OCI-LY1 (cell line): Measurements from ENCODE around the gene CCNYL1.

Experiments
- H2AFZ ChIP-seq: fragments of 200-600 bp; sonication (generic), shearing (Covaris generic); 2 replicates; pipeline ENCODE4 v1.6.0; 2014; ENCODE audit warnings: antibody characterized with exemption, mild to moderate bottlenecking, low read length
- H3F3A ChIP-seq: fragments of 200-600 bp; sonication (generic), shearing (Covaris generic); 2 replicates; pipeline ENCODE4 v1.6.0; 2014; ENCODE audit warnings: mild to moderate bottlenecking, antibody characterized with exemption, low read length, moderate library complexity; ENCODE audit not compliant: insufficient read depth
- H3K27ac ChIP-seq: fragments of 200-600 bp; sonication (generic); 2 replicates; pipeline ENCODE4 v1.5.1; 2014; ENCODE audit warnings: low read length, mixed run types, mild to moderate bottlenecking, low read depth; ENCODE audit not compliant: poor library complexity, severe bottlenecking
- H3K27me3 ChIP-seq: fragments of 200-600 bp; sonication (generic); 2 replicates; pipeline ENCODE4 v1.6.0; 2014; ENCODE audit warnings: antibody characterized with exemption, mild to moderate bottlenecking, low read length, moderate library complexity; ENCODE audit not compliant: insufficient read depth
- H3K36me3 ChIP-seq: fragments of 200-600 bp; sonication (generic); 2 replicates; pipeline ENCODE4 v1.6.1; 2014; ENCODE audit warnings: mild to moderate bottlenecking, antibody characterized with exemption, low read length, moderate library complexity, mixed read lengths; ENCODE audit not compliant: insufficient read depth
- H3K4me1 ChIP-seq: fragments of 200-600 bp; sonication (generic); 2 replicates; pipeline ENCODE4 v1.5.1; 2014; ENCODE audit warnings: mild to moderate bottlenecking, low read length, moderate library complexity; ENCODE audit not compliant: insufficient read depth, severe bottlenecking
- H3K4me2 ChIP-seq: fragments of 200-600 bp; sonication (generic), shearing (Covaris generic); 2 replicates; pipeline ENCODE4 v1.6.1; 2014; ENCODE audit warnings: low read length
- H3K4me3 ChIP-seq: fragments of 200-600 bp; sonication (generic); 2 replicates; pipeline ENCODE4 v1.5.1; 2014; ENCODE audit warnings: low read length, low read depth, mild to moderate bottlenecking, mixed read lengths; ENCODE audit not compliant: poor library complexity, severe bottlenecking
- H3K79me2 ChIP-seq: fragments of 200-600 bp; shearing (Covaris generic); 2 replicates; pipeline ENCODE4 v1.6.1; 2016; ENCODE audit warnings: mixed run types, low read length, mixed read lengths; ENCODE audit not compliant: insufficient read depth
- H3K9ac ChIP-seq: fragments of 200-600 bp; sonication (generic), shearing (Covaris generic); 2 replicates; pipeline ENCODE4 v1.6.1; 2014; ENCODE audit warnings: mild to moderate bottlenecking, low read length, mixed read lengths
- H3K9me2 ChIP-seq: fragments of 200-600 bp; sonication (generic), shearing (Covaris generic); 2 replicates; pipeline ENCODE4 v1.6.1; 2014; ENCODE audit warnings: low read depth, mild to moderate bottlenecking, low read length, mixed read lengths
- H3K9me3 ChIP-seq: fragments of 200-600 bp; shearing (Covaris generic); 2 replicates; pipeline ENCODE4 v1.6.1; 2014; ENCODE audit warnings: low read length, mixed read lengths
- H4K20me1 ChIP-seq: fragments of 200-600 bp; sonication (generic), shearing (Covaris generic); 2 replicates; pipeline ENCODE4 v1.6.0; 2016; ENCODE audit warnings: mild to moderate bottlenecking, low read length; ENCODE audit not compliant: insufficient read depth
- EZH2 ChIP-seq: fragments of 200-600 bp; sonication (generic), shearing (Covaris generic); IDR thresholded peaks from 2 replicates; pipeline ENCODE4 v1.8.0; 2017; ENCODE audit warnings: borderline replicate concordance, mixed run types, mild to moderate bottlenecking, antibody characterized with exemption, low read length, moderate library complexity, mixed read lengths
- TF ChIP-seq, protein P1 (sequence below): fragments of 200-600 bp; sonication (generic), shearing (Covaris generic); IDR thresholded peaks from 2 replicates; pipeline ENCODE4 v1.5.1; 2017; ENCODE audit warnings: mild to moderate bottlenecking, antibody characterized with exemption, low read length, moderate library complexity, mixed read lengths

CCNYL1 gene

DNA sequence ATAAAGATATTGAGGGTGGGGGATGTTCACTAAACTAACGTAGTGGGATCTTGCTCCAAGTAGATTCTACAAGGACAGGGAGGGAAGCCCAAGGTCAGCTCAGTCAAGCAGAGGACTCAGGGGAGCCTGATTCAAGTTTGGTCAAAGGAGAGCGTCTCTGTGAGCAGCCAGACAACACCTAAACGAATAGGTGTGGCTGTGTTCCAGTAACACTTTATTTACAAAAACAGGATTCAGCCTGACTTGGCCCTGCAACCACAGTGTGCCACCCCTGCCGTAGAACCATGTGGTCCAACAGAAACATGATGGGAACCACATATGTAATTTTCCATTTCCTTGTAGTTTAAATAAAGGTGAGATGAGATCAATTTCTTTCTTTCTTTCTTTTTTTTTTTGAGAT lies 76.4 kb downstream of the CCNYL1 start:
- Histone ChIP-seq H3K36me3 (no peaks in the 10 kb centered on the region), H3K9me3 (no peaks in the 10 kb centered on the region), H3K27me3 (no peaks in the 10 kb centered on the region), H3K4me3 (no peak overlapping the region), H3F3A (no peaks in the 10 kb centered on the region), H3K27ac (no peak overlapping the region), H3K4me1 (peaks cover 4% of the 10 kb centered on the region), H3K9me2 (no peaks in the 10 kb centered on the region), H3K79me2 (no peaks in the 10 kb centered on the region), H4K20me1 (no peaks in the 10 kb centered on the region), H2AFZ (no peak overlapping the region), H3K4me2 (no peak overlapping the region), H3K9ac (no peak overlapping the region)
- TF ChIP-seq EZH2, result no peak
- TF ChIP-seq, protein P1, sequence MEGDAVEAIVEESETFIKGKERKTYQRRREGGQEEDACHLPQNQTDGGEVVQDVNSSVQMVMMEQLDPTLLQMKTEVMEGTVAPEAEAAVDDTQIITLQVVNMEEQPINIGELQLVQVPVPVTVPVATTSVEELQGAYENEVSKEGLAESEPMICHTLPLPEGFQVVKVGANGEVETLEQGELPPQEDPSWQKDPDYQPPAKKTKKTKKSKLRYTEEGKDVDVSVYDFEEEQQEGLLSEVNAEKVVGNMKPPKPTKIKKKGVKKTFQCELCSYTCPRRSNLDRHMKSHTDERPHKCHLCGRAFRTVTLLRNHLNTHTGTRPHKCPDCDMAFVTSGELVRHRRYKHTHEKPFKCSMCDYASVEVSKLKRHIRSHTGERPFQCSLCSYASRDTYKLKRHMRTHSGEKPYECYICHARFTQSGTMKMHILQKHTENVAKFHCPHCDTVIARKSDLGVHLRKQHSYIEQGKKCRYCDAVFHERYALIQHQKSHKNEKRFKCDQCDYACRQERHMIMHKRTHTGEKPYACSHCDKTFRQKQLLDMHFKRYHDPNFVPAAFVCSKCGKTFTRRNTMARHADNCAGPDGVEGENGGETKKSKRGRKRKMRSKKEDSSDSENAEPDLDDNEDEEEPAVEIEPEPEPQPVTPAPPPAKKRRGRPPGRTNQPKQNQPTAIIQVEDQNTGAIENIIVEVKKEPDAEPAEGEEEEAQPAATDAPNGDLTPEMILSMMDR, result no peak

DNA sequence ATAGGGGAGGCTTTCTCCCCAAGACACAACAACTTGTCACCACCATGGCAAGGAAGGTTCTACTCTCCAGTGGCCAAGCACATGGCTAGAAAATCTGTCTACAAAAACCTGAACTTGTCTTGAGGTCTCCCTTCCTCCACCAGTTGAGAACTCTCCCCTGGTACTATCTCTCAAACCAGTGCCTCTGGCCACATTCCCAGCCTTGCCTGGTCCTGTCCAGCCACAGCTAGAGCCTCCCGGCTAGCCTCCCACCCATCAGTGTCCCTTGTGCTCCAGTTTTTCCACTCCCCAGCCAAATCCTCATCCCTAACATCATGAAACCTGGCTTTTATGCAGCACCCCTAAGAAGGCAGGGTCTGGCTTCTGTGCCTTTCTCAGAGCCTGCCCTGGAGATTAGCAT lies 79.5 kb downstream of the CCNYL1 start:
- no peaks in the 10 kb centered on the region for H3K79me2 ChIP-seq
- H3K9me2 ChIP-seq, result no peaks in the 10 kb centered on the region
- no peaks in the 10 kb centered on the region for H4K20me1 ChIP-seq
- H3F3A ChIP-seq, result no peaks in the 10 kb centered on the region
- no peak overlapping the region for H3K27ac ChIP-seq
- H3K4me2 ChIP-seq, result no peak overlapping the region
- H3K4me1 ChIP-seq, result peaks cover 4% of the 10 kb centered on the region
- H3K27me3 ChIP-seq, result no peaks in the 10 kb centered on the region
- TF ChIP-seq, protein P1, result no peak
- TF ChIP-seq EZH2, result no peak
- no peaks in the 10 kb centered on the region for H3K36me3 ChIP-seq
- no peak overlapping the region for H3K4me3 ChIP-seq
- no peak overlapping the region for H2AFZ ChIP-seq
- H3K9me3 ChIP-seq, result no peaks in the 10 kb centered on the region
- no peak overlapping the region for H3K9ac ChIP-seq

GRCh38 chr2:207791579-207792243 lies 80.3 kb downstream of the CCNYL1 start:
- Histone ChIP-seq H3K27me3 (no peaks in the 10 kb centered on the region), H2AFZ (no peak overlapping the region), H3K4me3 (no peak overlapping the region), H3K4me2 (no peak overlapping the region), H3K9me3 (no peaks in the 10 kb centered on the region), H3K9me2 (no peaks in the 10 kb centered on the region), H4K20me1 (no peaks in the 10 kb centered on the region), H3F3A (no peaks in the 10 kb centered on the region), H3K4me1 (peaks cover 4% of the 10 kb centered on the region), H3K9ac (no peak overlapping the region), H3K27ac (no peak overlapping the region), H3K36me3 (no peaks in the 10 kb centered on the region), H3K79me2 (no peaks in the 10 kb centered on the region)
- TF ChIP-seq, protein P1, result no peak
- no peak for TF ChIP-seq EZH2
